ENCODE data around the gene ZNF609.
"Not testable (repeated sequence)": the region's sequence is repeated elsewhere in the genome, so short reads cannot be mapped to it uniquely, and the experiment has no call there.

DNA sequence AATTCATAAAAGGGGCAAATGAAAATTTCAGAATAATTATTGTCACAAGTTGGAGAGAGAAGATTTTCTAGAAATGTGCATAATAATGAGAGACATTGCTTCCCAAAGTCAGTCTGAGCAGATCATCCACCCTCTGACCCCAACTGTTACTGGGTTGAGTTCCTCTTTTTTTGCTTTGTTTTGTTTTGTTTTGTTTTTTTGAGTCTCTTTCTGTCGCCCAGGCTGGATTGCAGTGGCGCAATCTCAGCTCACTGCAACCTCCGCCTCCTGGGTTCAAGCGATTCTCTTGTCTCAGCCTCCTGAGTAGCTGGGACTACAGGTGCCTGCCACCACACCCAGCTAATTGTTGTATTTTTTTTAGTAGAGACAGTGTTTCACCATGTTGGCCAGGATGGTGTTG lies 179.4 kb downstream of the ZNF609 start:
- TF ChIP-seq SMC3 (IDR thresholded peaks at IDR 0.05; ENCODE audit: borderline replicate concordance, low read length); RAD21 (IDR thresholded peaks at IDR 0.05; ENCODE audit: insufficient read depth, low read depth, low read length); TAF1 (IDR thresholded peaks at IDR 0.05; ENCODE audit: borderline replicate concordance, low read depth, low read length); POLR2A (IDR thresholded peaks at IDR 0.05; ENCODE audit: low read depth, low read length): not testable (repeated sequence)
- TF ChIP-seq, protein P1, sequence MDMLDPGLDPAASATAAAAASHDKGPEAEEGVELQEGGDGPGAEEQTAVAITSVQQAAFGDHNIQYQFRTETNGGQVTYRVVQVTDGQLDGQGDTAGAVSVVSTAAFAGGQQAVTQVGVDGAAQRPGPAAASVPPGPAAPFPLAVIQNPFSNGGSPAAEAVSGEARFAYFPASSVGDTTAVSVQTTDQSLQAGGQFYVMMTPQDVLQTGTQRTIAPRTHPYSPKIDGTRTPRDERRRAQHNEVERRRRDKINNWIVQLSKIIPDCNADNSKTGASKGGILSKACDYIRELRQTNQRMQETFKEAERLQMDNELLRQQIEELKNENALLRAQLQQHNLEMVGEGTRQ (IDR thresholded peaks at IDR 0.05; ENCODE audit: borderline replicate concordance, low read depth, low read length), result not testable (repeated sequence)
- TF ChIP-seq, protein P2, sequence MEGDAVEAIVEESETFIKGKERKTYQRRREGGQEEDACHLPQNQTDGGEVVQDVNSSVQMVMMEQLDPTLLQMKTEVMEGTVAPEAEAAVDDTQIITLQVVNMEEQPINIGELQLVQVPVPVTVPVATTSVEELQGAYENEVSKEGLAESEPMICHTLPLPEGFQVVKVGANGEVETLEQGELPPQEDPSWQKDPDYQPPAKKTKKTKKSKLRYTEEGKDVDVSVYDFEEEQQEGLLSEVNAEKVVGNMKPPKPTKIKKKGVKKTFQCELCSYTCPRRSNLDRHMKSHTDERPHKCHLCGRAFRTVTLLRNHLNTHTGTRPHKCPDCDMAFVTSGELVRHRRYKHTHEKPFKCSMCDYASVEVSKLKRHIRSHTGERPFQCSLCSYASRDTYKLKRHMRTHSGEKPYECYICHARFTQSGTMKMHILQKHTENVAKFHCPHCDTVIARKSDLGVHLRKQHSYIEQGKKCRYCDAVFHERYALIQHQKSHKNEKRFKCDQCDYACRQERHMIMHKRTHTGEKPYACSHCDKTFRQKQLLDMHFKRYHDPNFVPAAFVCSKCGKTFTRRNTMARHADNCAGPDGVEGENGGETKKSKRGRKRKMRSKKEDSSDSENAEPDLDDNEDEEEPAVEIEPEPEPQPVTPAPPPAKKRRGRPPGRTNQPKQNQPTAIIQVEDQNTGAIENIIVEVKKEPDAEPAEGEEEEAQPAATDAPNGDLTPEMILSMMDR (IDR thresholded peaks at IDR 0.05 in 2 of 3, conservative IDR thresholded peaks at IDR 0.05 in 1 of 3; ENCODE audit: control insufficient read depth in 2 of 3, extremely low read depth in 1 of 3, insufficient read depth in 1 of 3, low read depth in 3 of 3, low read length in 3 of 3), result not testable (repeated sequence)
